MM.1S (cell line): ENCODE results near the gene DCUN1D1.

Experiments used
- EZH2 ChIP-seq: fragments of 300-600 bp; sonication (generic); optimal IDR thresholded peaks from 2 replicates; pipeline ENCODE3; 2017; ENCODE audit warnings: low read depth, mild to moderate bottlenecking, antibody characterized with exemption, low read length, mixed read lengths
- EZH2phosphoT487 ChIP-seq: fragments of 300-600 bp; sonication (generic); IDR thresholded peaks from 2 replicates; pipeline ENCODE4 v1.6.1; 2018; ENCODE audit warnings: antibody characterized with exemption, low read length
- TF ChIP-seq, protein P1 (sequence below): fragments of 300-600 bp; sonication (generic); IDR thresholded peaks from 2 replicates; pipeline ENCODE4 v1.5.1; 2016; ENCODE audit warnings: antibody characterized with exemption, low read length, mixed read lengths

DNA sequence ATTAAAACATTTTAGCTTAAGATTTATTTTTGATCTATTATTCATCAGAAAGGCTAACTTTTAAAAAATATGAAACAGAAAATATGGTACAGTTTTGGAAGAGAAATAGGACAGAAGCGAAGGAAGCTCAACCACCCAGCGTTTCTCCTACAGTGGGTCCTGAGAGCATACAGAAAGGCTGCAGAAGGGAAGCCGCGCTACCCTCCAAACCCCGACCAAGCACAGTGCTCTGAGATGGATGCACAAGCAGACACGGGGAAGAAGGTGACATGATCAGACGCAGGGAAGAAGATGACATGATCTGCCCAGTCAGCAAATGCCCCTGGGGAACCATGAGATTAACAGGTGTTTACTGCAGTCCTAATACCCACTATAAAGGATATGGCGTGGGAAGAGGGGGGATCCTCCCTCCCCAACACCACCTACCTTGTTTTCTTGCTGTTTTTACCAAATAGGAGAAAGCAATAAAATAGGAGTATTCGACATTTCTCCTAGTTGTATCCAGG, 14.4 kb downstream of the DCUN1D1 start:
- TF ChIP-seq, protein P1, sequence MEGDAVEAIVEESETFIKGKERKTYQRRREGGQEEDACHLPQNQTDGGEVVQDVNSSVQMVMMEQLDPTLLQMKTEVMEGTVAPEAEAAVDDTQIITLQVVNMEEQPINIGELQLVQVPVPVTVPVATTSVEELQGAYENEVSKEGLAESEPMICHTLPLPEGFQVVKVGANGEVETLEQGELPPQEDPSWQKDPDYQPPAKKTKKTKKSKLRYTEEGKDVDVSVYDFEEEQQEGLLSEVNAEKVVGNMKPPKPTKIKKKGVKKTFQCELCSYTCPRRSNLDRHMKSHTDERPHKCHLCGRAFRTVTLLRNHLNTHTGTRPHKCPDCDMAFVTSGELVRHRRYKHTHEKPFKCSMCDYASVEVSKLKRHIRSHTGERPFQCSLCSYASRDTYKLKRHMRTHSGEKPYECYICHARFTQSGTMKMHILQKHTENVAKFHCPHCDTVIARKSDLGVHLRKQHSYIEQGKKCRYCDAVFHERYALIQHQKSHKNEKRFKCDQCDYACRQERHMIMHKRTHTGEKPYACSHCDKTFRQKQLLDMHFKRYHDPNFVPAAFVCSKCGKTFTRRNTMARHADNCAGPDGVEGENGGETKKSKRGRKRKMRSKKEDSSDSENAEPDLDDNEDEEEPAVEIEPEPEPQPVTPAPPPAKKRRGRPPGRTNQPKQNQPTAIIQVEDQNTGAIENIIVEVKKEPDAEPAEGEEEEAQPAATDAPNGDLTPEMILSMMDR, result no peak
- no peak for TF ChIP-seq EZH2phosphoT487
- TF ChIP-seq EZH2, result no peak
